Endothelial cell of umbilical vein (primary cell): ENCODE data around the gene FAM177B. TPM values are rescaled to one million over a fixed set of nuclear protein-coding genes. Genes with fewer than 3 reads are reported as not detected.

Experiments
- BruUV-seq: library from RNA; stranded (reverse); fragments of 400-500 nt; replicated peaks from 2 replicates; lab custom pipeline; 2021; lab: Mats Ljungman, UMichigan
- CTCF ChIA-PET: fragments of 300-600, 350-600 bp; sonication (Branson Sonifier 250); formaldehyde crosslinking; loops from one replicate; lab custom pipeline; 2021; ENCODE audit warnings: antibody characterized with exemption, inconsistent platforms; lab: Charles Lee
- POLR2A ChIA-PET: fragments of 300-600, 350-600 bp; sonication (Branson Sonifier 250); formaldehyde crosslinking; loops from one replicate; lab custom pipeline; 2021; ENCODE audit warnings: antibody characterized with exemption, inconsistent platforms; lab: Charles Lee
- DNase-seq: peaks from one replicate; pipeline ENCODE4 v3.0.0-alpha.2; 2011; ENCODE audit warnings: low read depth, low spot score
- FAIRE-seq: peaks from 2 replicates; lab custom pipeline; 2011; peaks lifted over from hg19 to GRCh38; lab: Jason Lieb, UNC
- H2AFZ ChIP-seq: 2 replicates; pipeline ENCODE4 v1.6.0; 2012; ENCODE audit warnings: low read depth, low read length, control low read depth, inconsistent platforms
- H3K27ac ChIP-seq: 2 replicates; pipeline ENCODE4 v1.5.1; 2011; ENCODE audit warnings: low read depth, mild to moderate bottlenecking, control low read depth, low read length, moderate library complexity; ENCODE audit not compliant: insufficient read depth
- H3K27me3 ChIP-seq, 2 experiments: 2 replicates each; pipeline versions ENCODE4 v1.6.0 to v1.6.1; 2011; ENCODE audit warnings: low read length in 2 of 2, mixed read lengths in 1 of 2; ENCODE audit not compliant: control insufficient read depth in 2 of 2, insufficient read depth in 2 of 2
- H3K36me3 ChIP-seq, 2 experiments: 2 replicates in 1 of 2; 3 replicates in 1 of 2; pipeline ENCODE4 v1.5.1; 2011; ENCODE audit warnings: low read length in 2 of 2, mild to moderate bottlenecking in 1 of 2, moderate library complexity in 1 of 2; ENCODE audit not compliant: control insufficient read depth in 2 of 2, insufficient read depth in 2 of 2; ENCODE audit errors: extremely low read depth in 1 of 2
- H3K4me1 ChIP-seq: 3 replicates; pipeline ENCODE4 v1.5.1; 2011; ENCODE audit warnings: mild to moderate bottlenecking, low read length; ENCODE audit not compliant: control insufficient read depth, insufficient read depth; ENCODE audit errors: extremely low read depth
- H3K4me2 ChIP-seq: 2 replicates; pipeline ENCODE4 v1.6.1; 2011; ENCODE audit warnings: low read length, control low read depth, mixed read lengths; ENCODE audit not compliant: insufficient read depth
- H3K4me3 ChIP-seq, 3 experiments: fragments of 200-600 bp in 1 of 3; sonication (generic), shearing (Covaris generic) in 1 of 3; replicated peaks in 1 of 3; 2 replicates each; pipeline ENCODE4 v1.5.1; 2011 to 2016; ENCODE audit warnings: control low read depth in 3 of 3, low read length in 3 of 3, mild to moderate bottlenecking in 2 of 3, inconsistent platforms in 1 of 3, low read depth in 1 of 3, moderate library complexity in 1 of 3; ENCODE audit not compliant: insufficient read depth in 1 of 3
- H3K79me2 ChIP-seq: 2 replicates; pipeline ENCODE4 v1.6.0; 2012; ENCODE audit warnings: low read length, inconsistent platforms; ENCODE audit not compliant: control insufficient read depth, insufficient read depth
- H3K9ac ChIP-seq: replicated peaks from 2 replicates; pipeline ENCODE3; 2011; ENCODE audit warnings: low read length, control low read depth; ENCODE audit not compliant: insufficient read depth; ENCODE audit errors: extremely low read depth
- H3K9me1 ChIP-seq: replicated peaks from 3 replicates; pipeline ENCODE4 v1.6.0; 2011; ENCODE audit warnings: mild to moderate bottlenecking, low read length; ENCODE audit not compliant: control insufficient read depth, insufficient read depth; ENCODE audit errors: extremely low read depth
- H3K9me3 ChIP-seq: replicated peaks from 2 replicates; pipeline ENCODE4 v1.5.1; 2012; ENCODE audit warnings: low read length, inconsistent platforms; ENCODE audit not compliant: control insufficient read depth, insufficient read depth
- H4K20me1 ChIP-seq: replicated peaks from 2 replicates; pipeline ENCODE3; 2011; ENCODE audit warnings: mild to moderate bottlenecking, low read length; ENCODE audit not compliant: control insufficient read depth, insufficient read depth; ENCODE audit errors: extremely low read depth
- CTCF ChIP-seq, 2 donors: IDR thresholded peaks; 1 replicate in 1 of 2; 2 replicates in 1 of 2; pipeline ENCODE4 v1.5.1; 2011; ENCODE audit warnings: low read length in 2 of 2, mild to moderate bottlenecking in 2 of 2, moderate library complexity in 2 of 2, control low read depth in 1 of 2, inconsistent platforms in 1 of 2, low read depth in 1 of 2; ENCODE audit not compliant: insufficient read depth in 1 of 2; ENCODE audit errors: extremely low read depth in 1 of 2
- EZH2 ChIP-seq: IDR thresholded peaks from 2 replicates; pipeline ENCODE4 v1.6.1; 2012; ENCODE audit warnings: borderline replicate concordance, low read depth, mild to moderate bottlenecking, moderate library complexity, low read length, inconsistent platforms; ENCODE audit not compliant: severe bottlenecking
- FOS ChIP-seq: IDR thresholded peaks from 2 replicates; pipeline ENCODE4 v1.6.1; 2011; ENCODE audit warnings: mild to moderate bottlenecking, low read length, moderate library complexity, borderline replicate concordance; ENCODE audit not compliant: insufficient read depth
- GATA2 ChIP-seq: IDR thresholded peaks from 2 replicates; pipeline ENCODE4 v1.7.0; 2011; ENCODE audit warnings: low read depth, mild to moderate bottlenecking, moderate library complexity, mixed read lengths, low read length; ENCODE audit not compliant: insufficient read length, insufficient read depth
- JUN ChIP-seq: IDR thresholded peaks from 2 replicates; pipeline ENCODE4 v1.6.1; 2011; ENCODE audit warnings: borderline replicate concordance, low read depth; ENCODE audit not compliant: insufficient read length, insufficient read depth
- MAX ChIP-seq: IDR thresholded peaks from 2 replicates; pipeline ENCODE4 v1.6.1; 2011; ENCODE audit not compliant: insufficient read depth, insufficient read length
- MYC ChIP-seq: IDR thresholded peaks from one replicate; pipeline ENCODE4 v1.6.1; 2011; ENCODE audit warnings: mild to moderate bottlenecking, low read depth, low read length
- POLR2A ChIP-seq: IDR thresholded peaks from 2 replicates; pipeline ENCODE4 v1.6.1; 2012; ENCODE audit warnings: low read depth, mild to moderate bottlenecking, control low read depth, low read length
- POLR2AphosphoS5 ChIP-seq: IDR thresholded peaks from 2 replicates; pipeline ENCODE4 v1.6.1; 2012; ENCODE audit warnings: low read depth, mild to moderate bottlenecking, control low read depth, low read length, moderate library complexity; ENCODE audit not compliant: insufficient read depth
- dilution Hi-C: fragments of 300-500 bp; cut with MboI; formaldehyde crosslinking; loops from one replicate; pipeline ENCODE4 v1.15.0; 2019; ENCODE audit warnings: low sequenced_read_pairs; ENCODE audit not compliant: extremely low pct_ligation_motif_present
- intact Hi-C: fragments of 100-400 bp; cut with micrococcal nuclease; formaldehyde crosslinking; loops from one replicate; pipeline ENCODE4 v1.10.0; 2022
- polyA plus RNA-seq, 4 experiments: library from polyadenylated mRNA; depleted of rRNA in 3 of 4; stranded (reverse) in 3 of 4; unstranded in 1 of 4; fragments of >200 nt; gene quantifications; 2 replicates each; pipeline versions ENCODE4 v1.2.1 to v1.2.3, GENCODE V29; 2011 to 2012; ENCODE audit warnings: missing spikeins in 1 of 4
- total RNA-seq: library from RNA; stranded (reverse); gene quantifications from 2 replicates; pipeline ENCODE4 v1.2.3, GENCODE V29; 2021

FAM177B gene
- total and polyA plus RNA-seq, 2 donors (not counting 3 experiments of a cell fraction or from before 2014, with no cell fraction given), result not detected

- BruUV-seq, result no TSS peak
- dilution Hi-C loops, result no loop called here
These were observed 8.3 kb upstream of the FAM177B start for GRCh38 chr1:222728746-222729145.

More at GRCh38 chr1:222728746-222729145, 8.3 kb upstream of the FAM177B start:
- Histone ChIP-seq H3K9me1 (no peaks in the 10 kb centered on the region), H3K36me3 (peaks cover 13 to 30% of the 10 kb centered on the region in 2 experiments), H3K4me3 (no peak overlapping the region), H3K27me3 (no peaks in the 10 kb centered on the region), H3K9ac (no peak overlapping the region), H3K79me2 (no peaks in the 10 kb centered on the region), H3K4me2 (no peak overlapping the region), H2AFZ (no peak overlapping the region), H3K4me1 (no peaks in the 10 kb centered on the region), H3K9me3 (no peaks in the 10 kb centered on the region), H4K20me1 (no peaks in the 10 kb centered on the region), H3K27ac (no peak overlapping the region)
- POLR2A ChIA-PET, result no interaction called here
- CTCF ChIA-PET, result interaction anchor here (0.9 to 2.0 kb wide), 2 partner anchors 8 to 10 kb away, joined by 6 read pairs; partner anchors contain the start of gene FAM177B
- no peak for DNase-seq
- TF ChIP-seq CTCF (IDR thresholded peaks at IDR 0.05; ENCODE audit: extremely low read depth in 1 of 2, insufficient read depth in 1 of 2, low read depth in 1 of 2, low read length in 2 of 2) (no peak), JUN (no peak), MAX (no peak), POLR2A (no peak), MYC (no peak), EZH2 (no peak), GATA2 (no peak), FOS (no peak), POLR2AphosphoS5 (no peak)
- FAIRE-seq, result no peak
- intact Hi-C loops, result no loop called here
